Measurements from ENCODE around the gene ZNF605.

DNA sequence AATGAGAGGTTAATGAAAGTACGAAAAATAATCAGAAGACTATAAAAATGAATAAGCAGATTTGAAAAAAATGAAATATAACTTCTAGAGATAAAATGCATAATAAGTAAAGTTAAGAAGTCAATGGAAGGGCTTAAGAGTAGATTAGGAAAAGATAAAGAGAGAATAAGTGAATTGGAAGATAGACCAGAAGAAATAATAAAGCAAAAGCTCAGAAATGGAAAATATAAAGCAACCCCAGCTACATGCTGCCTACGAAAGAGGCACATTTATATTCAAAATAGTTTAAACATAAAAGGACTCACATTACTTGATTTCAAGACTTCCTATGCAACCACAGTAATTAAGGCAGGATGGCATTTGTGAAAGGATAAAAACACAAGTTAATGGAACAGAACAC, 19.9 kb downstream of the ZNF605 start:
- no peak for TF ChIP-seq CTCF (IDR thresholded peaks at IDR 0.05; ENCODE audit: low read depth, low read length)
- TF ChIP-seq MAX (IDR thresholded peaks at IDR 0.05; ENCODE audit: low read depth, low read length), result no peak
